SU-DHL-6 (cell line): ENCODE results near the gene PHLDA2.

Experiments
- H2AFZ ChIP-seq: fragments of 200-600 bp; sonication (generic); 2 replicates; pipeline ENCODE4 v1.6.1; 2014; ENCODE audit warnings: low read depth, mild to moderate bottlenecking, moderate library complexity, mixed read lengths, antibody characterized with exemption, low read length; ENCODE audit not compliant: severe bottlenecking
- H3F3A ChIP-seq: fragments of 200-600 bp; shearing (Covaris generic); 2 replicates; pipeline ENCODE4 v1.6.0; 2016; ENCODE audit warnings: antibody characterized with exemption, mild to moderate bottlenecking; ENCODE audit not compliant: insufficient read depth
- H3K27ac ChIP-seq: fragments of 200-600 bp; sonication (generic); 2 replicates; pipeline ENCODE4 v1.5.1; 2016; ENCODE audit warnings: low read depth, mild to moderate bottlenecking, low read length, moderate library complexity, mixed read lengths
- H3K27me3 ChIP-seq: fragments of 200-600 bp; sonication (generic), shearing (Covaris generic); 2 replicates; pipeline ENCODE4 v1.6.0; 2014; ENCODE audit warnings: mild to moderate bottlenecking, low read length
- H3K36me3 ChIP-seq: fragments of 200-600 bp; sonication (generic); 2 replicates; pipeline ENCODE4 v1.6.1; 2014; ENCODE audit warnings: mild to moderate bottlenecking, low read length, mixed read lengths
- H3K4me2 ChIP-seq: fragments of 300-600, 200-600 bp; shearing (Covaris generic), sonication (generic); 2 replicates; pipeline ENCODE4 v1.6.0; 2014; ENCODE audit warnings: low read length, low read depth, mild to moderate bottlenecking; ENCODE audit not compliant: poor library complexity, severe bottlenecking
- H3K4me3 ChIP-seq: fragments of 200-600 bp; sonication (generic); 2 replicates; pipeline ENCODE4 v1.5.1; 2014; ENCODE audit warnings: antibody characterized with exemption, low read length, mild to moderate bottlenecking, mixed read lengths; ENCODE audit not compliant: insufficient read depth, poor library complexity, severe bottlenecking
- H3K79me2 ChIP-seq: fragments of 200-600 bp; sonication (generic); 2 replicates; pipeline ENCODE4 v1.6.1; 2014; ENCODE audit warnings: mild to moderate bottlenecking, low read length, moderate library complexity; ENCODE audit not compliant: insufficient read depth
- H3K9ac ChIP-seq: fragments of 200-600 bp; sonication (generic); 2 replicates; pipeline ENCODE4 v1.7.0; 2014; ENCODE audit warnings: mild to moderate bottlenecking, low read length
- H3K9me2 ChIP-seq: fragments of 200-600 bp; sonication (generic); replicated peaks from 2 replicates; pipeline ENCODE4 v1.6.1; 2014; ENCODE audit warnings: low read length; ENCODE audit not compliant: insufficient read depth
- H3K9me3 ChIP-seq: fragments of 200-600 bp; sonication (generic); 2 replicates; pipeline ENCODE4 v1.6.1; 2014; ENCODE audit warnings: low read length, mixed read lengths; ENCODE audit not compliant: insufficient read depth
- H4K20me1 ChIP-seq: fragments of 200-600 bp; sonication (generic); 2 replicates; pipeline ENCODE4 v1.6.1; 2014; ENCODE audit warnings: low read depth, mild to moderate bottlenecking, antibody characterized with exemption, low read length, moderate library complexity, mixed read lengths
- CTCF ChIP-seq: fragments of 200-600 bp; sonication (generic); IDR thresholded peaks from one replicate; pipeline ENCODE4 v1.5.1; 2017; ENCODE audit warnings: antibody characterized with exemption, mild to moderate bottlenecking, low read length, moderate library complexity; ENCODE audit not compliant: insufficient read depth, poor library complexity, severe bottlenecking
- EZH2phosphoT487 ChIP-seq: fragments of 200-600 bp; sonication (generic), shearing (Covaris generic); conservative IDR thresholded peaks from 2 replicates; pipeline ENCODE4 v1.6.1; 2018; ENCODE audit warnings: mild to moderate bottlenecking, antibody characterized with exemption, low read length, moderate library complexity, mixed read lengths

Gene PHLDA2

DNA sequence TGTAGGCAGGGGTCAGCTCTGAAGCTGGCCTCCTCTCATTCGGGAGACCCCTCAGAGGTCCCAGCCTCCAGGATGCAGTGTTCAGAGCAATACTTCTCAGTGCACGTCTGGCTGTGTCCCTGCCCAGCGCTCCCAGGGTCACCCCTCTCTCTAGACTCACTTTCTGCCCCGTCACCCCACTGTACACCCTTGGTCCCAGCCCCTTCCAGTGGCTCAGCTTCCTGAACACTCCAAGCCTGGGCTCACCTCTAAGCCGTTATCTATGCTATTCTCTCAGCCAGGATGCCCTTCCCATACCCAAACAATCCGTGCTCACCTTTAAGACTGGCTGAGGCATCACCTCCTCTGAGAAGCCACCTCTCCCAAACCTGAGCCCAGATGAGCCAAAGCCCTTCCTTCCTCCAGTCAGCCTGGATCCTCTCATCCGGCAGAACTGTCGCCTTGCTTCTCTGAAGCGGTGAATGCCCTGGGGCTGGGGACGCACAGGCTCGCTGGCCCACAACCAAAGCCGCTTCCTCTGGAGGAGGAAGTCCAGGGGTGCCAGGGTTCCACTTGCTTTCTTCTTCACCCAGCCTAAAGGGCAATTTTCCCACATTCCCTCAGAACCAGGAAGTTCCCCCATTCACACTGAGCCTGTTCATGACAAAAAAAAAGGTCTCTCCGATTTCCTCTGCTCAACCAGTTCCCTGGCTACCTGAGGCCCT, 30.0 kb downstream of the PHLDA2 start:
- Histone ChIP-seq H3K9me3 (no peaks in the 10 kb centered on the region), H2AFZ (no peak overlapping the region), H3K79me2 (no peaks in the 10 kb centered on the region), H3K36me3 (no peaks in the 10 kb centered on the region), H3K4me2 (no peak overlapping the region), H3K27ac (no peak overlapping the region), H4K20me1 (no peaks in the 10 kb centered on the region), H3K9me2 (no peaks in the 10 kb centered on the region), H3K9ac (no peak overlapping the region), H3F3A (0 out of 2 replicates have a peak, but pooled peaks cover 3% of the 10 kb centered on the region), H3K27me3 (no peaks in the 10 kb centered on the region), H3K4me3 (no peak overlapping the region)
- TF ChIP-seq EZH2phosphoT487 (no peak), CTCF (no peak)

DNA sequence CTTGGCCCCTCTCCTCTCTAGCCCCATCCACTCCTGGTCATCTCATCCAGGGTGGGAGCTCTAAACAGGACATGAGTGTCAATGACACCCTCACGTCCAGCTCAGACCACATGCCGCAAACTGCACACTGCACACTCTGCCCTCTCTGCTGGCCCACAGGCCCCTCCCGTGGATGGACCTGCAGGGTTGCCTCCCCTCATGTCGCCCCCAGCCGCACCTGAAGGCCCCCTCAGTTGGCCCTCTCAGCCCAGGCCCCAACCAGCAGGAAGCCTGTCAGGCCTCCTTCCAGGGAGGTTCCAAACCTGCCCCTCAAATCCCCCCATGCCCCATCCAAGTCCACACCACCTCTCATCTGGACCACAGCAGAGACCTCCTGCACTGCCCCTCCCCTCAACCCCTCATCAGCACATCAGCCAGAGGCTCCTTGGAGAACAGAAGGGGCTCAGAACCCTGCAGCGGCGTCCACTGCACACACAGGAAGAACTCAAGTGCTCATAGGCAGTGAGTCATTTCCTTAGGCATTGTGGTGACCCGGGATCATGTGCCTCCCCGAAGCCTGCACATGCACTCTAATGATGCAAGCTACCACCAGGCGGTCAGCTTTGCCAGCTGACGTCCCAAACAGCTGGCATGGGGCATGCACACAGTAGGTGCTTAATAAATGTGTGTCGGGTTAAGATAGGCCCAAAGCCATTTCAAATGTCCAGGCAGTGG, 30.7 kb downstream of the PHLDA2 start:
- no peaks in the 10 kb centered on the region for H3K27me3 ChIP-seq
- no peak overlapping the region for H2AFZ ChIP-seq
- no peak overlapping the region for H3K4me3 ChIP-seq
- H3K27ac ChIP-seq, result no peak overlapping the region
- H3K9me2 ChIP-seq, result no peaks in the 10 kb centered on the region
- no peak for TF ChIP-seq CTCF
- TF ChIP-seq EZH2phosphoT487, result no peak
- H3K79me2 ChIP-seq, result no peaks in the 10 kb centered on the region
- H3K9ac ChIP-seq, result no peak overlapping the region
- 0 out of 2 replicates have a peak, but pooled peaks cover 3% of the 10 kb centered on the region for H3F3A ChIP-seq
- H3K36me3 ChIP-seq, result no peaks in the 10 kb centered on the region
- no peaks in the 10 kb centered on the region for H3K9me3 ChIP-seq
- no peaks in the 10 kb centered on the region for H4K20me1 ChIP-seq
- no peak overlapping the region for H3K4me2 ChIP-seq

GRCh38 chr11:2897048-2897447, 32.2 kb downstream of the PHLDA2 start:
- no peak overlapping the region for H3K27ac ChIP-seq

More at GRCh38 chr11:2897048-2897447, 32.2 kb downstream of the PHLDA2 start:
- no peaks in the 10 kb centered on the region for H3K36me3 ChIP-seq
- no peaks in the 10 kb centered on the region for H3K79me2 ChIP-seq
- H3F3A ChIP-seq, result 0 out of 2 replicates have a peak, but pooled peaks cover 3% of the 10 kb centered on the region
- no peak for TF ChIP-seq CTCF
- no peak for TF ChIP-seq EZH2phosphoT487
- no peaks in the 10 kb centered on the region for H3K9me3 ChIP-seq
- H3K4me3 ChIP-seq, result no peak overlapping the region
- H3K9ac ChIP-seq, result no peak overlapping the region
- H4K20me1 ChIP-seq, result no peaks in the 10 kb centered on the region
- H2AFZ ChIP-seq, result no peak overlapping the region
- no peaks in the 10 kb centered on the region for H3K9me2 ChIP-seq
- H3K27me3 ChIP-seq, result no peaks in the 10 kb centered on the region
- no peak overlapping the region for H3K4me2 ChIP-seq
